WTC11 (cell line): ENCODE results near the gene UNC93B1.
"Not testable (repeated sequence)": the region's sequence is repeated elsewhere in the genome, so short reads cannot be mapped to it uniquely, and the experiment has no call there.

Source experiments
- ZSCAN18 ChIP-seq: fragments of 250-450 bp; sonication (Bioruptor Pico); IDR thresholded peaks from 2 replicates; pipeline ENCODE4 v2.1.2; 2022; ENCODE audit warnings: mild to moderate bottlenecking, moderate library complexity
- TF ChIP-seq, protein P1 (sequence below): sonication (generic); formaldehyde crosslinking; IDR thresholded peaks from 2 replicates; pipeline ENCODE4 v1.8.1; 2022; ENCODE audit warnings: low read depth, mild to moderate bottlenecking, moderate library complexity, missing genetic modification reagents, borderline replicate concordance

DNA sequence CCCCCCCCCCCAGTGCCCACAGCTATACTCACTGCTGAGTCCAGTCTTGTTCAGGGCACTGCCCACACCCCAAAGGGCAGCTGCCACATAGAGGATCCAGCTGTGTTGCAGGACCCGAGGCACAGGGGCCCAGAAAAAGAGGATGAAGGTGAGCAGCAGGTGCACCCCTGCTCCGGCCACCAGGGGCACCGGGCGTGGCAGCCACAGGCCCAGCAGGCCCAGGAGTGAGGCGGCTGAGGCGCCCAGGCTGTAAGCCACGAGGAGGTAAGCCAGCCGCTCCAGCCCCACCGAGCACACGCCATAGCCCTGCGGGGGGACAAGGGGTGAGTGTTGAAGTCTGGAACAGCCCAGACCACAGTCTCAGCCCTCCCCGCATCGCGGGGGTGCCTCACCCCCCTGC, 8.3 kb downstream of the UNC93B1 start:
- TF ChIP-seq, protein P1, sequence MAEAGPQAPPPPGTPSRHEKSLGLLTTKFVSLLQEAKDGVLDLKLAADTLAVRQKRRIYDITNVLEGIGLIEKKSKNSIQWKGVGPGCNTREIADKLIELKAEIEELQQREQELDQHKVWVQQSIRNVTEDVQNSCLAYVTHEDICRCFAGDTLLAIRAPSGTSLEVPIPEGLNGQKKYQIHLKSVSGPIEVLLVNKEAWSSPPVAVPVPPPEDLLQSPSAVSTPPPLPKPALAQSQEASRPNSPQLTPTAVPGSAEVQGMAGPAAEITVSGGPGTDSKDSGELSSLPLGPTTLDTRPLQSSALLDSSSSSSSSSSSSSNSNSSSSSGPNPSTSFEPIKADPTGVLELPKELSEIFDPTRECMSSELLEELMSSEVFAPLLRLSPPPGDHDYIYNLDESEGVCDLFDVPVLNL = not testable (repeated sequence)
- TF ChIP-seq ZSCAN18 = not testable (repeated sequence)
